HG02798 (cell line): ENCODE results near the gene BORCS5.
"Not testable (repeated sequence)": the region's sequence is repeated elsewhere in the genome, so short reads cannot be mapped to it uniquely, and the experiment has no call there.

Experiments
- ATAC-seq: cut with Tn5 transposase; IDR thresholded peaks from one replicate; pipeline ENCODE4 v1.9.1; 2021; ENCODE audit warnings: mild to moderate bottlenecking; ENCODE audit not compliant: unreplicated experiment, poor library complexity

The BORCS5 gene

GRCh38 chr12:12351468-12352185 is 5.3 kb upstream of the BORCS5 start:
- ATAC-seq = not testable (repeated sequence)

DNA sequence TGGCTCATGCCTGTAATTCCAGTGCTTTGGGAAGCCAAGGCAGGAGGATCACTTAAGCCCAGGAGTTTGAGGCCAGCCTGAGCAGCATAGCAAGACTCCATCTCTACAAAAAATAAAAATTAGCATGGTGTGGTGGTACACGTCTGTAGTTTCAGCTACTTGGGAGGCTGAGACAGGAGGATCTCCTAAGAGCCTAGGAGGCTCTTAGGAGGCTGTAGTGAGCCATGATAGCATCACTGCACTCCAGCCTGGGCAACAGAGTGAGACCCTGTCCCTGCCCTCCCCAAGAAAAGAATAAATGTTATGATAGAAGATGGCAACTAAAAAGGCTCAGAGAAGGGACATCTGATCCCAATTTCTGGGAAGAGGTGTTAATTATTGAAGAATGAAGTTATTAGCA is 3.6 kb upstream of the BORCS5 start:
- ATAC-seq = no peak

GRCh38 chr12:12353807-12354206 is 3.1 kb upstream of the BORCS5 start:
- no peak for ATAC-seq

- no peak for ATAC-seq
Measured at GRCh38 chr12:12356467-12356895, 397 bp upstream of the BORCS5 start.

DNA sequence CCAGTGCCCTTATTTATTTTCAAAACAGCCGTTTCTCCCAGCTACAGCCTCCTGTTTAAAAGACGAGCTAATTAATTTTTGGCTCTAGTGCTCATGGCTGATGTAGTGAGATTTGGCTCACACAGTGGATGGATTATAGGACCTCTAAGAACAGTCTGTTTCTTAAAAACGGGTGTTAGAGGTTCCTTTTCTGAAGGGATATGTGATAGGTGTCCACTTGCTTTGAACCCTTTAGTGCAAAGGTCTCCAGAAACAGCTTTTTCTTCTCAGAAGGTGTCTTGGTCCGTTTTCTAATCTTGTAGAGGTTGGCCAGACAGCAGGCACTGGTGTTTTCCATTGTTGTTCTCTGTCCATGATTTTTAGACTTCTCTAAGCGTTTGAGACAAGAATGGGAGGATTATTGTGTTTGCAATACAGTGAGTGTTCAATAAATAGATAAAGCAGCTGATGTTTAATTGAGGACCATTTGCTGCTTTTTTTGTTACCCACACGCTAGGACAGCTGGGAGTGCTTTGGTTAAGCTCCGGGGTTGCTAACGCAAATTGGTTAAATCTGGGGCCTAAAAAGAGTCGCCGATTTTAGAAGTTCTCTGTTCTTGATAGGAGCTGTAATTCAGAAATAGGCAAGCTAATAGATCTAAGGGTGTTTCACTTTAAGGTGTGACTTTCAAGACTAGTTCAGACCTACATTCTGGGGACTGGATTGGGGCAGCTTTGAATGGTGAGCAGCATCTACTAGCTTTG is 1.0 kb downstream of the BORCS5 start:
- peak; percentile 26 for ATAC-seq

DNA sequence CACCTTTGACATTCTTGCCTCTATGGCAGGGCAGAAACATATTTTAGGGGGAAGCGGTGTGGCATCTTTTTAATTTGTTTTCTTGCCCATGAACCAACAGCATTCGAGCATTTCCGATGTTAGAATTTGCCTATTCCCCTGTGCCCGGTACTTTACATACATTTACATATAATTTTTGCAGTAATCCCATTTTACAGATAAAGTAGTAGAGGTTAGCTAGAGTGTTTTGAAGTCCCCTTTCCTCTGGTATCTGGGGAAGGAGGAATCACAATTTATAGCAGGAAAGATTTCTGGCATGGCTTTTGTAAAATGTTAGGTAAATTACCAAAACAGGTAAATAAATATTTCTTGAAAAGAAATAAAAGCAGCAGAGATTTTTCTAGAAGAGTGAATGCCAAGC is 1.6 kb downstream of the BORCS5 start:
- no peak for ATAC-seq

GRCh38 chr12:12364787-12365445 is 8.0 kb downstream of the BORCS5 start:
- ATAC-seq = no peak

- no peak for ATAC-seq
Measured at GRCh38 chr12:12365446-12365802, 8.5 kb downstream of the BORCS5 start.

DNA sequence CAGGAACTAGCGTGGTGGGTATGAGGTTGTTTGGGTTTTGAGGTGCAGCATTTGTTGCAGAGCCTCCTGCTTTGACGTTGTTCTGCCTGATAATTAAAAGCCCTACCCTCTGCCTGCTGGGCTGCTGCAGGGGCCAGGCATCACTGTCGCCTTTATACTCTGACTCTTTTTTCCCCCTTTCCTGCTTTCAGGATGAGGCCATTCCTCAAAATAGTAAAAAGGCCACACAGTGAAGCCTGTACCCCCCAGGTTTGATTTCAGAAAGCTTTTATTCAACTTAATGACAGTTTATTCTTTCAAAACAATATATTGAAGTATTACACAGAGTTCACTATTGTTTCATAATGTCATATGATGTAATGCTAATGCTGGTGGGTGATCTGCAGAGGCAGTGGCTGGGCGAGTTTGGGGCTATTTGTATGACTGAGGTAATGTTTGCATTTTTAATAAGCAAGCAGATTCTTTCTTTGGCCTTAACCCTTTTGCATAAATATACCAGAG is 9.1 kb downstream of the BORCS5 start:
- ATAC-seq = no peak

GRCh38 chr12:12366701-12367481 is 10.0 kb downstream of the BORCS5 start:
- no peak for ATAC-seq

DNA sequence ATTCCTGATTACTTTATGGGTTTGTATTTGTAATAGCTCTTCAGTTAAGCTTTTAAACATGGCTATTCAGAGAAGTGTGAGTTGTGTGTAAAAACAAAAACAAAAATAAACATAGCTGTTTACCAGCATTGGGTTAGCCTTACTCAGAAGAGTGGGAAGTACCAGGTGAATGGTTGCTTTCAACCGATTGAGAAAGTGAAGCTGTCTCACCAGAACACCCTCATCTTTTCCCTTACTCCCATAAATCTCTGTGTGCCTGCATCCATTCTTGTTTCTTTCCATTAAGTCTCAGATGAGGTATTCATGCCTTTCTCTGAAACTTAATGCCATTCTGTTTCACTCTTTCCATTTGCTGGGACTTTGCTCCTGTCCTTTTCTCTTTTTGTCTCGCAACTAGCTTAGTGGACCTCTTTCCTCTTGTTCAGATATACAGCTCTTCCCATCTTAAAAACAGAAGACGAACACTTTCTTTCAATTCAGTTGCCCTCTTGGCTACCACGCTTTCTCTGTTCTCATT is 10.7 kb downstream of the BORCS5 start:
- no peak for ATAC-seq

- ATAC-seq = no peak
Measured at GRCh38 chr12:12372946-12373722, 16.3 kb downstream of the BORCS5 start.

DNA sequence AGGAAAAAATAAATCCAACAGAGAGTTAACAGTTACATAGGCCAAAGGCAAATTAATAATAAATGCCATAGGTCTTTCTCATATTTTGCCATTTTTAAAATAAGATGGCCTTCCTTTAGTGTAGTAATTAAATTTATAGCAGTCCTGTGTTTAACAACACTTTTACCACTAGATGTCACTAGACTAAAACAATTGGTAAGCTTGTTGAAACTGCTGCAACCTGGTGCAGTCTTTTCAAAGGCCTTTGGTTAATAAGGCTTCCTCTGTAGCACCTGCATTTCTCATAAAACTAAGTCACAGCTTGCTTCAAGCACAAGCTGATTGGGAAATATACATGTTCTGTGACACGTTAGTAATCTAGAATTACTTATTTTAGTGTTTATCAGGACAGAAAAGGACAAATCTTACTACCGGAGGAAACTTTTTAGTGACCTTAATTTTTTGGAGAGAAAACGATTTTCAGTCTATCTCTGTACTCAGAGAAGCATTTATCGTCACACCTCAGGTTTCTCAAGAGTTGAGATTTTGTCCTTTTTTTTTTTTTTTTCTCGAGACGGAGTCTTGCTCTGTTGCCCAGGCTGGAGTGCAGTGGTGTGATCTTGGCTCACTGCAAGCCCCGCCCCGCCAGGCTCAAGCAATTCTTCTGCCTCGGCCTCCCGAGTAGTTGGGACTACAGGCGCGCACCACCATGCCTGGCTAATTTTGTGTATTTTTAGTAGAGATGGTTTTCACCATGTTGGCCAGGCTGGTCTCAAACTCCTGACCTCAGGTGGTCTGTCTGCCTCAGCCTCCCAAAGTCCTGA is 20.0 kb downstream of the BORCS5 start:
- ATAC-seq = peak; percentile 68

GRCh38 chr12:12378616-12379015 is 21.7 kb downstream of the BORCS5 start:
- no peak for ATAC-seq

GRCh38 chr12:12379831-12380730 is 23.2 kb downstream of the BORCS5 start:
- ATAC-seq = peak; percentile 50

GRCh38 chr12:12380949-12381593 is 24.2 kb downstream of the BORCS5 start:
- ATAC-seq = no peak

GRCh38 chr12:12381982-12382381 is 25.1 kb downstream of the BORCS5 start:
- ATAC-seq = no peak
